GM21529 (cell line): Measurements from ENCODE around the gene FAF1.
A peak's percentile ranks its signal among the peaks of the same experiment; 100 is the strongest.
"Not testable (repeated sequence)": the region's sequence is repeated elsewhere in the genome, so short reads cannot be mapped to it uniquely, and the experiment has no call there.

ENCODE experiments used
- ATAC-seq: cut with Tn5 transposase; IDR thresholded peaks from one replicate; pipeline ENCODE4 v1.9.1; 2021; ENCODE audit not compliant: unreplicated experiment

Gene FAF1

DNA sequence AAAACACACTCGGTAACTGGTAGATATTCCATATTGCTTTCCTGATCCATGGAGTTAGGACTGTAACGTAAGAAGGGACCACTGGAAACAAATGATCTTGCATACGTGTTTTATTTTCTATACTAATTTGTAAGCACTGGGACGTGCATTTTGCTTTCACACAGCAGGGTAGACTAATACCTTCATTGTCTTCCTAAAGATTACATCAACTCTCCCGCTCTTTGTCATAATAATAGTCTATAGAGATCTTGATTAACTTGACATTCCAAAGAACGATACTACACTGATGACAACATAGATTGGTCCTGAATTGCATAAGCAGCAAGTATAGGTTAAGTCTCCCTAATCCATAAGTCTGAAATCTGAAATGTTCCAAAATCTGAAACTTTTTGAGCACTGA lies 166.5 kb downstream of the FAF1 start:
- ATAC-seq, result no peak

DNA sequence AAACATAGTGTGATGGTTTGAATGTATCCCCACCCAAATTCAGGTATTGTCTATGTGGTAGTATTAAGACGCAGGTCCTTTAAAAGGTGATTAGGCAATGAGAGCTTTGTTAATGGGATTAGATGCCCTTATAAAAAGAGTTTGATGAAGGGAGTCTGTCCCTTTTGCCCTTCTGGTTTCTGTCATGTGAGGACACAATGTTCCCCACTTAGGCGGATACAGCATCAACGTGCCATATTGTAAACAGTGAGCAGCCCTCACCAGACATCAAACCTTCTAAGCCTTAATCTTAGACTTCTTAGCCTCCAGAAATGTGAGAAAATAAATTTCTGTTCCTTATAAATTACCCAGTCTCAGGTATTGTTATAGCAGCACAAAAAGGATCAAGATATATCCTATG lies 172.8 kb downstream of the FAF1 start:
- no peak for ATAC-seq

DNA sequence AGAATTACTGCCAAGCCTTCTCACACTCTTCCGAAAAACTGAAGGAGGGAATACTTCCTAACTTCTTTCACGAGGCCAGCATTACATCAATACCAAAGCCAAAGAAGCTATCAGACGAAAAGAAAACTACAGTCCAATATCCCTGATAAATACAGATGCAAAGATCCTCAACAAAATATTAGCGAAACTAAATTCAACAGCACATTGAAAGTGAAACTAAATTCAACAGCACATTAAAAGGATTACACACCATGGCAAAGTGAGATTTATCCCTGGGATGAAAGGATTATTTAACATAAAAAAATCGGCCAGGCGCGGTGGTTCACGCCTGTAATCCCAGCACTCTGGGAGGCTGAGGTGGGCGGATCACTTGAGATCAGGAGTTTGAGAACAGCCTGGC lies 176.8 kb downstream of the FAF1 start:
- ATAC-seq, result no peak

DNA sequence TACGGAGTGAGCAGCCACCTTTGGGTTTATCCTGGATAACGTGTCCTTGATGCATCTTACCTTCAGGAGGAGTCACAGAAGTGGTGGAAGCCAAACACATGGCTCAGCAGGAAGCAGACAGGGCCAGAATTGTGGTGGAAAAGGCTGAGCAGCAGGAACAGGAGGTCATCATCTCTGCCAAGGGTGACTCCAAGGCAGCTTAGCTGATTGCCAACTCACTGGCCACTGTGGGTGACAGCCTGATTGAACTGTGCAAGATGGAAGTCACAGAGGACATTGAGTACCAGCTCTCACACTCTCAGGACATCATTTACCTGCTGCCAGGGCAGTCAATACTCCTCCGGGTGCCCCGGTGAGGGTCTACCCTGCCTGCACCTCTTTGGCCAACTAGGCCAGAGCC lies 179.3 kb downstream of the FAF1 start:
- ATAC-seq, result no peak

DNA sequence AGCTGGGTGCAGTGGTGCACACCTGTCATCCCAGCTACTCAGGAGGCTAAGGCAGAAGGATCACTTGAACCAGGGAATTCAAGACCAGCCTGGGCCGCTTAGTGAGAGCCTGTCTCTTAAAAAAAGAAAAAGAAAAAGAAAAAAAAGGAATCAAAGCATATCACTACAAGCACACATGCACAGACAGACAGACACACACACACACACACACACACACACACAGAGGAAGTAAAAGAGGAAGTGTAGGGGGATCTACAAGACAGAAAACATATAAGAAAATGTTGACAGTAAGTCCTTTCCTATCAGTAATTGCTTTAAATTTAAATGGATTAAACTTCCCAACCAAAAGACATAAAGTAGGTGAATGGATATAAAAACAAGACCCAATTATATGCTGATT lies 180.3 kb downstream of the FAF1 start:
- no peak for ATAC-seq

DNA sequence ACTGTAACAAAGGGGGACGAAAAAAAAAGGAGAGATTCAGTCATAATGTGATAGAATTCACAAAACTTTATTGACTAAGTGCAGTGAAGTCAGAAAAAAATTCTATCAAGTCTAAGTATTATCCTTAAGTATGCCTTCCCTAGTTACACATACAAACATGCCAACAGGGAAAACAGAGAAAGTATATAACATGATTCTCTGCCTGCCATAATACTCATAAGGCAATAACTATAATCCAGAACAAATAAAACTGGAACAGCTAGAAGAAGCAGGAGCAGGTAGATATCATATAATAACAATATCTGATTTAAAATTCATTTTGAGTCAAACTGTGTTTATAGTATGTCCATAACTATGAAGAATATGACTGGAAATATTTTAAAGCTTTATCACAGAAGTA lies 184.3 kb downstream of the FAF1 start:
- no peak for ATAC-seq

DNA sequence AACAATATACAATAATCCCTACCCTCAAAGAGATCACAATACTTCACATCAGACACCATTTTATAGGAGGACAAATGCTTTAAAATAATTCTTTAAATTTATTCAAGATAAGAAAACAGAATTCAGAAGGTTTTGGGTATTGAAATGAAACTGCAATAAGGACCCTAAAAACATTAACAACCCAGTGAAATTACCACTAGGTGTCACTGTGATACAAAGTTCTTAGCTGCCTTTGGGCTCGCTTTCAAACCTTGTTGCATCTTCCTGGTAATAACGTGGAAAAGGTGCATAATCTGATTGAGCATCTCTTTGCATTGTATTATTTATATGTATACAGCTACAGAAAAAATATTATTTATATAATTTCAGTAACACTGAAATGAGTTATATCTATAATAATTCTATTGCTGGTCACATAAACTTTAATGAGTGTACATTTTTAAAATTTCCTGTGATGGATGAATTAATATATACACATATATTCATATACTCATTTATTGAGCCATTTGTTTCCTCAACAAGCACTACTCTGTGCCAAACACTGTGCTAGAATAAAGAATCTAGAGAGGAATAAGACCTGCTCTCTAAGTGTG lies 185.2 kb downstream of the FAF1 start:
- ATAC-seq, result peak; percentile 53

DNA sequence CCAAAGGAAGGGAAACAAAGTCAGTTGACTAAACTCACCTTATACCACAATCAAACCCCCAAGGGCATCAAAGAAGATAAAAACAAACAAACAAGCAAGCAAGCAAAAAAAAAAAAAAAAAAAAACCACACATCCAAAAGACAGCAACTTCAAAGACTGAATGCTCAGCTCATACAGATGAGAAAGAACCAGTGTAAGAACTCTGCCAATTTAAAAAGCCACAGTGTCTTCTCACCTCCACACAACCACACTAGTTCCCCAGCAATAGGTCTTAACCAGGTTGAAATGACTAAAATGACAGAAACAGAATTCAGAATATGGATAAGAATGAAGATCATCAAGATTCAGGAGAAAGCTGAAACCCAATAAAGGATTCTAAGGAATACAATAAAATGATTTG lies 193.4 kb downstream of the FAF1 start:
- no peak for ATAC-seq

DNA sequence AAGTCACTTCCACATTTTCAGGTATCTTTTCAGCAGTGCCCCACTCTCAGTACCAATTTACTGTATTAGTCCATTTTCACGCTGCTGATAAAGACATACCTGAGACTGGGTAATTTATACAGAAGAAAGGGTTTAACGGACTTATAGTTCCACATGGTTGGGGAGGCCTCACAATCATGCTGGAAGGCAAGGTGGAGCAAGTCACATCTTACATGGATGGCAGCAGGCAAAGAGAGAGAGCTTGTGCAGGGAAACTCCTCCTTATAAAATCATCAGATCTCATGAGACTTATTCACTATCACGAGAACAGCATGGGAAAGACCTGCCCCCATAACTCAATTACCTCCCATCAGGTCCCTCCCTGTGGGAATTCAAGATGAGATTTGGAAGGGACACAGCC lies 203.5 kb downstream of the FAF1 start:
- not testable (repeated sequence) for ATAC-seq

DNA sequence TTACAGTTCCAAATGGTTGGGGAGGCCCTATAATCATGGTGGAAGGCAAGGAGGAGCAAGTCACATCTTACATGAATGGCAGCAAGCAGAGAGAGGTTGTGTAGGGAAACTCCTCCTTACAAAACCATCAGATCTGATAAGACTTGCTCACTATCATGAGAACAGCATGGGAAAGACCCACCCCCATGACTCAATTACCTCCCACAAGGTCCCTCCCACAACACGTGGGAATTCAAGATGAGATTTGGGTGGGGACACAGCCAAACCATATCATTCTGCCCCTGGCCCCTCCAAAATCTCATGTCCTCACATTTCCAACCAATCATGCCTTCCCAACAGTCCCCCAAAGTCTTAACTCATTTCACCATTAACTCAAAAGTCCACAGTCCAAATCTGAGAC lies 205.3 kb downstream of the FAF1 start:
- ATAC-seq, result not testable (repeated sequence)

DNA sequence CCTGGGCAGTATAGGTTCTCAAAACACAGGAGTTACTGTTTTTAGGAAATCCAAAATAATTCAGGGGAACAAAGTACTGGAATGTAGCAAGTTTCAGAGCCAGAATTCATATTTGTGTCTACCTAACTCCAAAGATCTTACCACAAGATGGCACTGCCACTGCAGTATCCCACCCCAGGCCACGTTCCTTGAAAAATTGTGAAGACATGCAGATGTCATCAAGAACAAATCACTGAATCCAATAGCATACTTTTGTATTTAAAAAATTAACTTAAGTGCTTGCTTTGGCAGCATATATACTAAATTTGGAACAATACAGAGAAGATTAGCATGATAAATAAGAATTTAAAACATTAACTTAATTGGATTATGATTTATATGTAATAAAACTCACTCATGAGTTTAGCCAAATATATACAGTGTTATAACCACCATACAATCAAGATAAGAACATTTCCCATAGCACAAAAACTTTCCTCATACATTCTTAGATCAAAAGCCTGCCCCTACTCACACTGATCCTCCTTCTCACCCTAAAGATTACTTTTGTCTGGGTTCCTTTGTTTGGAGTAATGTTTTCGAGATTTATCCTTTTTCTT lies 209.9 kb downstream of the FAF1 start:
- ATAC-seq, result no peak

DNA sequence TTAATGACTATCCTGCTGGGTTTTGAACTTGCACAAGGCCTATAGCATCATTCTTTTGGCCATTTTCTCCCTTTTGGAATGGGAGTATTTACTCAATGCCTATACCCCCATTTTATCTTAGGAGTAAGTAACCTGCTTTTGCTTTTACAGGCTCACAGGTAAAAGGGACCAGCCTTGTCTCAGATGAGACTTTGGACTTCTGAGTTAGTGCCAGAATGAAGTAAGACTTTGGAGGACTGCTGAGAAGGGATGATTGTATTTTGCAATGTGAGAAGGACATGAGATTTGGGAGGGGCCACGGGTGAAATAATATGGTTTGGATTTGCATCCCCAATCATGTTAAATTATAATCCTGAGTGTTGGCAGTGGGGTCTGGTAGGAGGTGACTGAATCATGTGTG lies 212.7 kb downstream of the FAF1 start:
- ATAC-seq, result no peak

DNA sequence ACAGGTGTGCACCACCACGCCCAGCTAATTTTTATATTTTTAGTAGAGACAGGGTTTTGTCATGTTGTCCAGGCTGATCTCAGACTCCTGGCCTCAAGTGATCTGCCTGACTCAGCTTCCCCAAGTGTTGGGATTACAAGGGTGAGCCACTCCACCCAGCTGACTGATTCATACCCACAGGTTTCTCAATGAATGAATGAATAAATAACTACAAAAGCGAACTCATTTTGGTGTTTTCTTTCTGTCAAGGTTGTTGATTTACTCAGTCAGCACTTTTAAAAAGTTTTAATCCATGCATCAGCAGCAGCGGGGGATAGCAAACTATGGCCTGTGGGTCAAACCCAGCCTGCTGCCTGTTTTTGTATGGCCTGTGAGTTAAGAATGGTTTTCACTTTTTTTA lies 217.5 kb downstream of the FAF1 start:
- no peak for ATAC-seq

DNA sequence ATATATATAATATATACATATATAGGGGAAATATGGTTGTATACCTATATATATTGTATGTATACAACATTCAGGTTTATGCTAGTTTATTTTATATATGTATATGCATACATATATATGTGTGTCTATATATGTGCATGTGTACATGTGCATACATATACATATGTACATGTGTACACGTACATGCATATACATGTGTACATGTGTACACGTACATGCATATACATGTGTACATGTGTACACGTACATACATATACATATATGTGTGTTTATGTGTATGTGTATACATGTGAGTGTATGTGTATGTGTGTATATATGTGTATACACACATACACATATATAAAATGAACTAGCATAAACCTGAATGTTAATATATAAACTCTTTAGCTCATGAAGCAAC lies 220.9 kb downstream of the FAF1 start:
- ATAC-seq, result no peak

DNA sequence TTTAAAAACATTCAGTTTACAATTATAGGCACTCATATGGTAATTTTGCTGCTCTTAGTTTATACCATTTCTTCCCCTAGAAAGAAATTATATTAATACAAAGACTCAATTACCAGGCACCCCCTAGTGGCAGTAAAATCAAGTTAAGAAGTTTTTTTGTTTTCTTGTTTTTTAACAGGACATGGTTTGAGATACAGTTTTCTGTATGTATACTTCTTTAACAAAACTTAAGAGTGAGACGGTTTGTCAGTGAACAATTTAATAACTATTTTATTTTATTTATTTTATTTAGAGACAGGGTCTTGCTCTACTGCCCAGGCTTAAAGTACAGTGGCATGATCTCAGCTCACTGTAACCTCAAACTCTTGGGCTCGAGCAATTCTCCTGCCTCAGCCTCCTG lies 224.6 kb downstream of the FAF1 start:
- ATAC-seq, result no peak

DNA sequence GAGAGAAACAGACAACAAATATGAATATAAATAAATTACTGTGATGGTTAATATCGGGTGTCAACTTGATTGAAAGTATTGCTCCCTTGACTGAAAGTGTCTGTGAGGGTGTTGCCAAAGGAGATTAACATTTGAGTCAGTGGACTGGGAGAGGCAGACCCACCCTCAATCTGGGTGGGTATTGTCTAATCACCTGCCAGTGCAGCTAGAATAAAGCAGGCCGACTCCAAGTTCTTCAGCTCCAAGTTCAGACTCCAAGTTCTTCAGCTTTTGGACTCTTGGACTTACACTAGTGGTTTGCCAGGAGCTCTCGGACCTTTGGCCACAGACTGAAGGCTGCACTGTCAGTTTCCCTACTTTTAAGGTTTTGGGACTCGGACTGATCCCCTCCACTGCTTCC lies 232.5 kb downstream of the FAF1 start:
- not testable (repeated sequence) for ATAC-seq

DNA sequence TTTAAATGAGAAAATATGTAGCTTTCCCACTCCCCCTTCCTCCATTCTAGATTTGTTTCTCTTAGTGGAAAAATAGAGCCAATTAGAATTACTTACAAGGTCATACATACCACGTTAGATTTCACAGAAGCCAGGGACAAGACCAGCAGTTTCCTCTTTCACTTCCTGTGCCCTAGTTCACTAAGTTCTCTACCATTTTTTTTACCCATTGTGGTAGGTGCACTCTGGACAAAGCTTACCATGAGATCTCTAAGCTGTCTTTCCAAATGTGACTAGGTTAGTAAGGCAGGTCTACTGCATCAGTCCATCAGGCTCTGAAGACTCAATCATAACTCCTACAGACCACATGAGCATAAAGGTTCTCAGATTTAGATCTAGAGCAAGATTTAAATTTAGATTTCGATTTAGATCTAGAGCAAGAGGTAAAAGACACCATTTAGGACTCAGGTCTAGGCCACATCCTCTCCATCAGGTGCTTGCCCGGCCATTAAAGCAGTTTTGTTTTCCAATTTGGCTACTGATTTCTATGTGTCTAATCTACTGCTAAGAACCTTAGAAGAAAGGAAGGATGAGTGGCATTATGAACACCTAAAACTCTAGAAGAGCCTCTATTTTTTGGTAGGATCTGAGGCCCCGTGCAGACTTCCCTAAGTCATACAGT lies 235.3 kb downstream of the FAF1 start:
- peak; percentile 70 for ATAC-seq

DNA sequence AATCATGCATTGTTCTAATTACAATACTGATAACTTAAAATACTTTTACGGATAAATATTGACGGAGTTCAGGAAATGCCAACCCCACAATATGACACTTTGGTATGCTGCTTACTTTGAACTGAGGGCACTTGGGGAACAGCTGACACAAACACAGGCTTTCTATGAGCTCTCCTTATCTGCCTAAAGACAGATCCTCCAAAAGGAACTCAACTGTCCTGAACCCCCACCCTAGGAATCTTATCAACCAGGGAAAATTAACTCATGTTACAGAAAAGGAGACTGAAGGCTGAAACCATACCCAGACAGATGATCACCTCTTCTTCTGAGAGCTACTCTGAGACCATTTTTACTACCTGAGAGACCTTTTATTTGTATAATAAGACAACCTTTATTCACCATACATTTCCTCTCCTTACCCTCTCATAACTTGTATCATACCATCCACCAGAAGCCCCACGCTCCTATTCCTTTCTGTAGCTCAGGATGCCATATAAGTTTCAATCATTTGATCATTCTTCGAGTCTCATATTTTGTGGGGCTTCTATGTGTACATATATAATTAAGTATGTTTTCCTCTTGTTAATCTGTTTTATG lies 239.5 kb downstream of the FAF1 start:
- no peak for ATAC-seq

DNA sequence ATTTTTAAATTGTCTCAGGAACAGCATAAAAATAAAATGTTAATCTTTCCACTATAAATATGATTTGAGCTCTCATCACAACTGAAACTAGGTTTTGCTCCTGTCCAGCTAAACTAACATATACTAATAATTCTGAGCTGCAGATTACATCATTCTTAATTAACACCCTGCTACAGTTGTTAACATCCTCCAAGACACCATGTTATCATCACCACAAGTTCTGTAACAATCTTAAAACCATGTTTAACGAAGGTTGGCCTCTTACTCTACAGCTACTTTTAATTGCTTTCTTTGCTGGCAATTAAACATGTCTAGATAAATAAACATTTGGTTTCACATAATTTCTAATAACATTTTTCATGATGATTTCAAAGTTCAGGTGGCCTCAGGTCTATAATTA lies 240.9 kb downstream of the FAF1 start:
- no peak for ATAC-seq

DNA sequence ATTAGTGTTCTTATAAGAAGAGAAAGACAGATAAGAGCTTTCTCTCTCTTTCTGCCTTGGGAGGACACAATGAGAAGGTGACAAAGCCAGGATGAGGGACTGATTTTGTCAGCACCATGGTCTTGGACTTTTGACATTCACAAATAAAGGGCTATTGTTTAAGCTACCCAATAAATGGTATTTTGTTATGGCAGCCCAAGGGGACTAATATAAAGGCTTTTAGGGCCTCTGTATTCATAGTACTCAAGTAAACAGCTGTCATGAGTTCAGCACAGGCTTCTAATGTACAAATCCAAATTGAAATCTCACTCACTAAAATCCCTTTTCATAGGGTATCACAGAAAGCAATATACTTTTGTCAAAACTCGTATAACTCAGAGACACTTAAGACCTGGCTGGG lies 242.7 kb downstream of the FAF1 start:
- no peak for ATAC-seq

DNA sequence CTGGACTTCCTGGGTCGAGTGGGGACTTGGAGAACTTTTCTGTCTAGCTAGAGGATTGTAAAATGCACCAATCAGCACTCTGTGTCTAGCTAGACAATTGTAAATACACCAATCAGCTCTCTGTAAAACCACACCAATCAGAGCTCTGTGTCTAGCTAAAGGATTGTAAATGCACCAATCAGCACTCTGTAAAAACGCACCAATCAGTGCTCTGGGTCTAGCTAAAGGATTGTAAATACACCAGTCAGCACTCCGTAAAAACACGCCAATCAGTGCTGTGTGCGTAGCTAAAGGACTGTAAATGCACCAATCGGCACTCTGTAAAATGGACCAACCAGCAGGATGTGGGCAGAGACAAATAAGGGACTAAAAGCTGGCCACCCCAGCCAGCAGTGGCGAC lies 243.6 kb downstream of the FAF1 start:
- not testable (repeated sequence) for ATAC-seq

DNA sequence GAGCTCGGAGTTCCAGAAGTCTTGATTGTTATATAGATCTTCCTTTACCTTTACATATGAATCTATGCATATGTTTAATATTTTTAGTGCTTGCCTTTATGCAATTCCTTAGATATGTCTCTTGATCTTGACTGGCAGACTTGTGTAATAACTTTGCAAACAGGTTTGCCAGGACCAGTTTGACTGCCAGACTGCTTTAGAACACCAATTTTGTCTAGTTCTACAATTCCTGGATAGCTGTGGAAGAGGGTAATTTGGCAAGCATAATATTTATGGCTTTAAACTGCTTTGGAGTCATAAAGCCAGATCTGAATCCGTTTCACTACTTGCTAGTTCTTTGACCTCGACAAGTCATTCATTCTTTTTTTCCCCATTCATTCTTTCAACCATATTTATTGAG lies 250.0 kb downstream of the FAF1 start:
- ATAC-seq, result no peak
